ENCODE data around the gene TRIL. TPM values are rescaled to one million over a fixed set of nuclear protein-coding genes. Genes with fewer than 3 reads are reported as not detected.

TRIL gene
- total RNA-seq, 2 experiments from 2014 or later: not detected

DNA sequence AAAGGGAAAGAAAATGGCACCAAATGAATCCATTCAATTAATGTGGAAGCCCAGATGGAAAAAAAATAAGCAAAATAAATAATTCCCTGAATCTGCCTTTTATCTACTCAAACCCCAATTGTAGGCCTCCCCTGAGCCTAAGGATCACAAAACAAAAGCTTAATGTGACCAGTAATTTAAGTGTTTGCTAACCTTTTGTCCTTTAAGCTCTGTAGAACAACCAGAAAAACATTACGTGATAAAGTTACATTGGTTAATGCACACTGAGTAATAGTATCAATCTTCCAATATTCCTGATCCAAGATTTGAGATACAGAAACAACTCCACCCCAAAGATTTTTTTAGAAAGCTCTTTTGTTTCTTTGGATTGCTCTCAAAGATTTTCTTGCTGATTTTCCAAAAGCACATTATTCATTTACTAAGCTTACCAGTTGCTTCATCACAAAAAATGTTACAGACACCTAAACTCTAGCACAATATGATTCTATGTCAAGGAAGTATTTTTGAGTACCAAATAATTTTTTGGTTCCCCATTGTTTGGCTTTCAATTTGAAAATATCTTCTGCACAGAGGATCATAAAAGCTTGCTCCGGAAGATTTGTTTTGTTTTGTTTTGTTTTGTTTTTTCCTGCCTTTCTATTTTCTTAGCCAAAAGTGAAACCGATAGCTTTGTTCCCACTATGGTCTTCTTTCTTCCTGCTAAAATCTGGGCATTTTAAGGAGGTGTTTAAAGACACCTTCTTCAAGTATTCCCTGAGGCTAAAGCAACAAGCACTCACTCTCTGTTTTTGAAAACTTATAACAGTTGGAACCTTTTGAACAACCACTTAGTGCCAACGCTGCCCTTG lies 54.2 kb downstream of the TRIL start:
- no peak overlapping the region for H3K4me2 ChIP-seq (ENCODE audit: low read length)
- ChIA-PET CTCF (ENCODE audit: unreplicated experiment) (no interaction called here), POLR2A (interaction anchor here (0.7 kb wide), 1 partner anchor 387 kb away, joined by 3 read pairs; no protein-coding TSS in a partner anchor)
- H3K9me2 ChIP-seq (ENCODE audit: insufficient read depth, low read length): no peaks in the 10 kb centered on the region
- H2AFZ ChIP-seq (ENCODE audit: low read length): no peak overlapping the region
- H3K36me3 ChIP-seq (ENCODE audit: insufficient read depth, low read length): no peaks in the 10 kb centered on the region
- H3K79me2 ChIP-seq (ENCODE audit: insufficient read depth, low read depth, low read length): no peaks in the 10 kb centered on the region
- intact Hi-C loops (cut with micrococcal nuclease; ENCODE audit: unreplicated experiment): no loop called here
- no peaks in the 10 kb centered on the region for H3K4me1 ChIP-seq (ENCODE audit: insufficient read depth, low read length, poor library complexity, severe bottlenecking)
- no peak overlapping the region for H3K27ac ChIP-seq (ENCODE audit: low read depth, low read length, poor library complexity, severe bottlenecking)
- no peak for TF ChIP-seq EZH2phosphoT487 (IDR thresholded peaks at IDR 0.05; ENCODE audit: borderline replicate concordance, low read depth, low read length)
- TF ChIP-seq, protein P1, sequence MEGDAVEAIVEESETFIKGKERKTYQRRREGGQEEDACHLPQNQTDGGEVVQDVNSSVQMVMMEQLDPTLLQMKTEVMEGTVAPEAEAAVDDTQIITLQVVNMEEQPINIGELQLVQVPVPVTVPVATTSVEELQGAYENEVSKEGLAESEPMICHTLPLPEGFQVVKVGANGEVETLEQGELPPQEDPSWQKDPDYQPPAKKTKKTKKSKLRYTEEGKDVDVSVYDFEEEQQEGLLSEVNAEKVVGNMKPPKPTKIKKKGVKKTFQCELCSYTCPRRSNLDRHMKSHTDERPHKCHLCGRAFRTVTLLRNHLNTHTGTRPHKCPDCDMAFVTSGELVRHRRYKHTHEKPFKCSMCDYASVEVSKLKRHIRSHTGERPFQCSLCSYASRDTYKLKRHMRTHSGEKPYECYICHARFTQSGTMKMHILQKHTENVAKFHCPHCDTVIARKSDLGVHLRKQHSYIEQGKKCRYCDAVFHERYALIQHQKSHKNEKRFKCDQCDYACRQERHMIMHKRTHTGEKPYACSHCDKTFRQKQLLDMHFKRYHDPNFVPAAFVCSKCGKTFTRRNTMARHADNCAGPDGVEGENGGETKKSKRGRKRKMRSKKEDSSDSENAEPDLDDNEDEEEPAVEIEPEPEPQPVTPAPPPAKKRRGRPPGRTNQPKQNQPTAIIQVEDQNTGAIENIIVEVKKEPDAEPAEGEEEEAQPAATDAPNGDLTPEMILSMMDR (conservative IDR thresholded peaks at IDR 0.05; ENCODE audit: low read length): no peak
- DNase-seq (ENCODE audit: low spot score): no peak
- no peaks in the 10 kb centered on the region for H3K9me3 ChIP-seq (ENCODE audit: low read length)
- no peak overlapping the region for H3K4me3 ChIP-seq (ENCODE audit: low read depth, low read length, poor library complexity, severe bottlenecking)
- BruUV-seq (replicated peaks): no TSS peak
- no peaks in the 10 kb centered on the region for H4K20me1 ChIP-seq (ENCODE audit: insufficient read depth, low read length)

Other genes starting within 250 kb of the TRIL start
- not detected in 2 replicates for gene CPVL, start 188.2 kb upstream of the TRIL start, total RNA-seq (2014; rRNA removed; shearing (Covaris generic))
- gene CPVL, start 188.2 kb upstream of the TRIL start, total RNA-seq (2022): not detected in 2 replicates
- not detected in 2 replicates for gene CHN2, start 236.4 kb upstream of the TRIL start, total RNA-seq (2014; rRNA removed; shearing (Covaris generic))
- gene CHN2, start 236.4 kb upstream of the TRIL start, total RNA-seq (2022): not detected in 2 replicates